ENCODE measurements around the gene STT3A.

STT3A gene

DNA sequence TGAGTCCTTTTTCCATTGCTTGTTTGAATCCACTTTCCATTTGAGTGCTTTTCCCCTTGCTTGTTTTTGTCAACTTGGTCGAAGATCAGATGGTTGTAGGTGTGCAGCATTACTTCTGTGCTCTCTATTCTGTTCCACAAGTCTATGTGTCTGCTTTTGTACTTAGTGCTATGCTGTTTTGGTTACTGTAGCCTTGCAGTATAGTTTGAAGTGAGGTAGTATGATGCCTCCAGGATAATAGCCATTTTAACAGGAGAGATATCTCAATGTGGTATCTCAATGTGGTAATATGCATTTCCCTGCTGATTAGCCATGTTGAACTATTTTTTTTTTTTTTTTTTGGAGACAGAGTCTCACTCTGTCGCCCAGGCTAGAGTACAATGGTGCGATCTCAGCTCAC lies 71.3 kb downstream of the STT3A start:
- no peak for DNase-seq (ENCODE audit: low spot score)

DNA sequence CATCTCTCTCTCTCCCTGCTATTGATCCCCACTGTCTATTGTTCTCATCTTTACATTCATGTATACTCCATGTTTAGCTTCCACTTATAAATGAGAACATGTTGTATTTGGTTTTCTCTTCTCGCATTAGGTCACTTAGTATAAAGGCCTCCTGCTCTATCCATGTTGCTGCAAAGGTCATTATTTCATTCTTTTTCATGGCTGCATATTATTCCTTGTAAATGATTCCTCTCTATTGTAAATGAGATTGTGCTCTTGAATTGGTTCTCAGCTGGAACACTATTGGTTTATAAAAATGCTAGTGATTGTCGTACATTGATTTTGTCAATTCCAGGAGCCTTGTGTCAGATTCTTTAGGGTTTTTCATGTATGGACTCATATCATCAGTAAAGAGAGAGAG lies 74.5 kb downstream of the STT3A start:
- no peak for DNase-seq (ENCODE audit: low spot score)

DNA sequence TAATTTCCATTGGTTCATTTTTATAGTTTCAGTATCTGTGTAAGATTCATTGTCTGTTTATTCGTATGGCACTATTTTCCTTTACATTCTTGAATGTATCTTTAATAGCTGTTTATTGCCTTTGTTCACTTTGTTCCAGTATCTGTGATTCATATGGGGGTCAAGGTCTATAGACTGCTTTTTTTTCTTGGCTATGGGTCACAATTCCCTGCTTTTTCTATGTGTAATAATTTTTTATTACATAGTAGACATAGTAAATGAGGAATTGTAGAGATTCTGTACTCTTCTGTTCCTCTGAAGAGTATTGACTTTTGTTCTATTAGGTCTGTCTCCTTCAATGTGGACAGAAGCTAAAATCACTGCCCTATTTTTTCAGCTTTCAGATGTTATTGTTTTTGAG lies 77.5 kb downstream of the STT3A start:
- DNase-seq (ENCODE audit: low spot score), result no peak

DNA sequence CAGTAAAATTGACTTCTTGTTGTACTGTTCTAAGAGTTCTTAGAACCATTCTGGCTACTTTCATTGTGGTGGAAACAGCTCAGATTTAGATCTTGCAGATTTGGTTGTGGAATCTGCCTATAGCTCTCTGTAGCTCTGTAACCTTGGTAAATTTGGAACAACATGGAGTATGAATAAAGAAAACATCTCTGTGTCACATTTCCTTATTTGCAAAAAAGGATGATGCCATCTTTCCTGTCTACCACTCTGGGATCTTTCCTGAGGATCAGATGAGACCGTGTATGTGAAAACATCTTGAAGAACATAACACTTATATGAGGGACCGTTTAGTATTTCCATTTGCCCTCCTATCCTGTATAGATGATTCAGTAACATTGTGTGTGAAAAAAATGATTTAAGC lies 78.9 kb downstream of the STT3A start:
- no peak for DNase-seq (ENCODE audit: low spot score)

All from germinal center (tissue), 1 donor.